Mononuclear cell (primary cell): ENCODE measurements around the gene CTNND2. TPM values are rescaled to one million over a fixed set of nuclear protein-coding genes. Genes with fewer than 3 reads are reported as not detected.

Source experiments
- H3K27me3 ChIP-seq: 2 replicates; pipeline ENCODE4 v1.6.0; 2011; ENCODE audit warnings: low read length, control low read depth; ENCODE audit not compliant: insufficient read depth
- H3K4me1 ChIP-seq: 2 replicates; pipeline ENCODE4 v1.5.1; 2011; ENCODE audit warnings: mild to moderate bottlenecking, low read length, control low read depth; ENCODE audit not compliant: insufficient read depth
- H3K4me3 ChIP-seq: 2 replicates; pipeline ENCODE4 v1.5.1; 2011; ENCODE audit warnings: mild to moderate bottlenecking, low read length, moderate library complexity
- H3K9me3 ChIP-seq: 2 replicates; pipeline ENCODE4 v1.5.1; 2011; ENCODE audit warnings: low read depth, mild to moderate bottlenecking, control low read depth, low read length
- total RNA-seq: library from RNA; depleted of rRNA; stranded (reverse); fragments of >200 nt; gene quantifications from one replicate; pipeline ENCODE4 v1.2.3, GENCODE V29; 2012

CTNND2 gene
- total RNA-seq, 1 donor = not detected

DNA sequence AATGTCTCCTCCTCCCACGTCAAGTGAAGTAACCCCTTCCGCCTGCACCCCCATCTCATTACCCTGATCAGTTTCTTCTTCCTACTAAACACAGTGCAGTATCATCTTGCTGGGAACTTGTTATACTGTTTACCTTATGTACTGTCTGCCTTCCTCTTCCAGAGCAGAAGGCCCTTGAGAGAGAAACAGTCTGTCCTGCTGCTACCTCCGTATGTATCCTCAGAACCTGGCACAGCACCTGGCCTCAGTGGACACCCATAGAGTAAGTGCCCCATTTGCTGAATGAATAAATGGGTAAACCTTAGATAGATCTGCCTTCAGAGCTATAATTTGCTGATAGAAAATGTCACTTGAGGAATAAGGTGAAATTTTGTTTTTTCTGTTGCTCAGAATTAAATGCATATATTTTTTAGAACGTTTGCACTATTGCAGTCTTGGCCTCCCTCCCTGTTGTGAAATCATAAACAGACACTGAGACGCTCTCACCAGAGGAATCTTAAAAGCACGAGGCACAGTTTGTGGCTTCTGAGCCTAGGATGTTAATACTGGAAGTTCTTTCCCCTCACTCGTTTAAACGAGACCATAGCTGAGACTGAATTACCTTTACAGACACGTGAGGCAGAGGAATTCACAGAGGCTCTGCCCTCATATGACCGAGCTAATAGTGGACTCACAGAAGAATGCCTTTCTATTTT is 920.1 kb downstream of the CTNND2 start:
- Histone ChIP-seq H3K9me3 (no peaks in the 10 kb centered on the region), H3K4me3 (no peak overlapping the region), H3K27me3 (no peaks in the 10 kb centered on the region), H3K4me1 (peaks cover 5% of the 10 kb centered on the region)

DNA sequence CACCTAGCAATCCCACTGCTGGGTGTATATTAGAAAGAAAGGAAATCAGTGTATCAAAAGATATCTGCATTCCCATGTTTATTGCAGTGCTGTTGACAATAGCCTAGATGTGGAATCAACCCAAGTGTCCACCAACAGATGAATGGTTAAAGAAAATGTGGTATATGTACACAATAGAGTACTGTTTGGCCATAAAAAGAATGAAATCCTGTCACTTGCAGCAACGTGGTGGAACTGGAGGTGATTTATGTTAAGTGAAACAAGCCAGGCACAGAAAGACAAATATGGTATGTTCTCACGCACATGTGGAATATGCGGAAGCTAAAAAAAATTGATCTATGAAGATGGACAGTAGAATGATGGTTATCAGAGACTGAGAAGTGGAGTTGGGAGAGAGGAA is 921.6 kb downstream of the CTNND2 start:
- Histone ChIP-seq H3K4me1 (no peaks in the 10 kb centered on the region), H3K4me3 (no peak overlapping the region), H3K9me3 (no peaks in the 10 kb centered on the region), H3K27me3 (no peaks in the 10 kb centered on the region)

DNA sequence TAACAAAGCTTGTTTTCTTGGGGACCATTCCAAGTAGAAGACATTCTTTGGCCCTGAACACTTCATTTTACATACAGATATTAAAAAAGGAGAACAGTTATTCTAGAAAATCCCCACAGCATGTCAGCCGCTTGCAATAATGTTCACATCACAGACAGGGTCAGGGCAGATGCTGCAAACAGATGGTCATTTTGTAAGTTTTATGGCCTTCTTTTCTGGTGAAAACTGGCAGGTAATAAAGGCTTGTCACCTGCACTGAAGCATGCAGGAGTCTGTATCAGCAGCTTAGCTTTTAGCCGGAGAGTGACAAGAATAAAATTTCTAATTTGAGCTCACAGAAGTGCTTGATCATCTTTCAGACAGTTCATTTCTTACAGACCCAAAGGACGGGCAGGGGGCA is 922.3 kb downstream of the CTNND2 start:
- Histone ChIP-seq H3K4me1 (peaks cover 4% of the 10 kb centered on the region), H3K4me3 (no peak overlapping the region), H3K27me3 (no peaks in the 10 kb centered on the region), H3K9me3 (no peaks in the 10 kb centered on the region)

DNA sequence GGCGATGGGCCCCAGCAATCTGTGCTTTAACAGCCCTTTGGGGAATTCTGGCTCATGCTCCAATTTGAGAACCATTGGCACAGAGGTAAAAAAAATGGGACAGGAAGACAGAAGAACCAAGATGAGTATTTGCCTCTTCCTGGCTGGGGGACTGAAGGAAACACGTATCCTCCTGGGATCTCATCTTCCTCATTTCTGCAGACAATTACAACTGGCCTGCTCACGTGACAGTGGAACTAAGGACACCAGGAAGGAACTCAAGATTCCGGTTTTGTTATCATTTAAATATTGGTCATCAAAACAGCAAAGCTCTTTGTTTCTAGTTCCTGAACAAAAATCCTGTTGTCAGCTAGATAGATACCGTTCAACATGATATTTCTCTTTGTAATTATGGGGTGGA is 927.2 kb downstream of the CTNND2 start:
- Histone ChIP-seq H3K4me1 (peaks cover 7% of the 10 kb centered on the region), H3K27me3 (no peaks in the 10 kb centered on the region), H3K9me3 (no peaks in the 10 kb centered on the region), H3K4me3 (no peak overlapping the region)

DNA sequence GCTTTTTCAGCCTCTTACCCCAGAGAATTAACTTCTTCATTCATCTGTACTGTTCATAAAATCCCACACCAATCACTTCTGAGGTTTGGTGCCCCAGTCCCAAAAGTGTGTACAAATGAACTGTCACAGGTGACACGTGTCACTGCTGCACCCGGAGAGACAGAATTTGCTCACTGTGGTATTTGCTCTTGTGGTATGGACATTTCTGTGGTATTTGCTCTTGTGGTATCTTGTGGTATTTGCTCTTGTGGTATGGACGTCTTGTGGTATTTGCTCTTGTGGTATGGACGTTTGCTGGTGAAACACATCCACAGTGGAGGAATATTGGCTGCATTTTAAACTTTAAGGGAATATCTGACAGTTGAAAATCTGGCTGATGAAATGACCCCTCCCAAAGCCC is 928.3 kb downstream of the CTNND2 start:
- H3K27me3 ChIP-seq = no peaks in the 10 kb centered on the region
- peaks cover 7% of the 10 kb centered on the region for H3K4me1 ChIP-seq
- no peaks in the 10 kb centered on the region for H3K9me3 ChIP-seq
- H3K4me3 ChIP-seq = no peak overlapping the region

DNA sequence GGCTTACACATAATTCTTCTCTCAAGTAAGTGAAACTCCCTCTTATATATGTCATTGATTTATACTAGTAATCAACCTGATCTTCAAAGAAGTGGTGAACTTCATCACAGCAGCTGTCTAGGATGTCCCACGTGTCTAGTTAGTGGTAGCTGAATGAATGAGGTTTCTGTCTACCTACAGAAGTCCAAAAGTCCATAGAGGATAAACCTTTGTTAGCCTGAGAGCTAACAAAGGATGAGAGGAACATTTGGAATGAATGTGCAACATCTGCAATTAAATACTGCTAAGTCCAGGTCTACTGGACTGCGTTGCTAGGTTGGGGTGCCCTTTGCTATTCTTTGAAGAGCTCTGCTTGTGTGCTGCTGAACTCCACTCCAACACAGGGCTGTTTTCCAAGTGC is 929.4 kb downstream of the CTNND2 start:
- Histone ChIP-seq H3K27me3 (no peaks in the 10 kb centered on the region), H3K4me3 (no peak overlapping the region), H3K4me1 (peaks cover 7% of the 10 kb centered on the region), H3K9me3 (no peaks in the 10 kb centered on the region)

DNA sequence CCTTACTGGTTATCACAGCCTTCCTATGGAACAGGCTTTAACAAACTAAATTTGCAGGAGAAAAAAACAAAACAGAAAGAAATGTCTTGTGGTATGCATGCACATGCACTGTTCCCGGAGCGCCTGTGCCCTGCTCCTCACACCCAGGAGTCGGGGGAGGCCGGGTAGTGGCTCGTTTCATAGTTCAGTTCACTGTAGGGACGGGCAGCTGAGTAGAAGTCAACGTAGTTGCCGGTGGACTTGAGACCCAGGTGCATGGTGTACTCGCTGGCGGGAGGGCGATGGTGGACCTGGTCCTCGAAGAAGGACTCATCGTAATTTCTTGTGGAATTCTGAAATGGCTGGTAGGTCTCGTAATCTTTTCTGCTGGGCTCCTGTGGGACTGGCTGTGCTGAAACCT is 930.9 kb downstream of the CTNND2 start:
- Histone ChIP-seq H3K9me3 (no peaks in the 10 kb centered on the region), H3K4me3 (no peak overlapping the region), H3K27me3 (no peaks in the 10 kb centered on the region), H3K4me1 (peaks cover 7% of the 10 kb centered on the region)

DNA sequence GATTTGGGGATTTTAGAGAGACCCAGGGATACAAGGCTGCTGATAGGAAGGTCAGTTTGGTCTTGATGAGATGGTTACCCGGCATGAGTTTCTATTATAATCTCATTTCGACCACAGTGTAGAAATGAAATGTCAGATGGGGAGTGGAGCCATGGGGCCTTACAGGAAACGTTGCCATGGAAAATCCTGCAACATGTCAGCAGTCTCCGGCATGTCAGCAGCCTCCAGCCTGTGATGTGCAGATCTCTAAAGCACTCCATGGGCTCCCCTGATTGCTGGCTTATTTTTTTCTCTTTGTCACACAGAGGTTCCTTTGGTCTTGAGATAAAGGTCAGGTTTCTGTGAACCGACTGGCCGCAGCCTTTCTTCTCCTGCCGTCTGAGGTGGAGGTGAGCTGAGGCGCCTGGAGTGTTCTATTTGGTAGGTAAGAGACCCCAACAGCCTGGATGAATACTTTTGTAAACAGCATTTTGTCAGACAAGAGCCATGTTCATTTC is 934.5 kb downstream of the CTNND2 start:
- no peaks in the 10 kb centered on the region for H3K9me3 ChIP-seq
- H3K27me3 ChIP-seq = no peaks in the 10 kb centered on the region
- H3K4me3 ChIP-seq = no peak overlapping the region
- no peaks in the 10 kb centered on the region for H3K4me1 ChIP-seq

DNA sequence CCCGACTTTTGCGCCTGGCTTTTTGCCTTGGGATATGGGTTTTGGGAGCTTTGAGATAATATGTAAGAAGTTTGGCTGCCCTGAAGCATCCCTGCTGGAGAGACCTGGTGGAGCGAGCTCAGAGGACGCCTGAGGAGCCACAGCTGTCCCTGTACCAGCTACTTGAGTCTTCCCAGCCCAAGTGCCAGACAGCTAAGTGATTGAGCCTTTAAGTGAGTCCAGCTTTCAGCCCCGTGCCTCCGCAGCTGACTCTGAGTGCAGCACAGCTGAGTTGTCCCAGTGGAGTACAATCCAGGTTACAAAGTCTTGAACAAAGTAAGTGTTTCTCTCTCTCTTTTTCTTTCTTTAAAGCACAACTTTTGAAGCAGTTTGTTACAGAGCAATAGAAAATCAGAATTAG is 939.4 kb downstream of the CTNND2 start:
- Histone ChIP-seq H3K4me1 (peaks cover 5% of the 10 kb centered on the region), H3K9me3 (no peaks in the 10 kb centered on the region), H3K27me3 (no peaks in the 10 kb centered on the region), H3K4me3 (no peak overlapping the region)

DNA sequence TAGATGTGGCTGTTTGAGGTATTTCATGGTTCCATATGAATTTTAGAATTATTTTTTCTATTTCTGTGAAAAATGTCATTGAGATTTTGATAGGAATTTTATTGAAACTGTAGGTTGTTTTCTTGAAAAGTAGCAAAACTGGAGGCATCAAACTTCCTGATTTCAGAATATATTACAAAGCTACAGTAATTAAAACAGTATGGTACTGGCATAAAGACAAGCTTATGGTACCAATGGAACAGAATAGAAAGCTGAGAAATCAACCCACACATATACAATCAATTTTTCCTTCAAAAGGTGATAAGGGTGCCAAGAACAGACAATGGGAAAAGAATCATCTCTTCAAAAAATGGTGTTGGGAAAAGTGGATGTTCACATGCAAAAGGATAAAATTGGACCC is 945.5 kb downstream of the CTNND2 start:
- Histone ChIP-seq H3K4me3 (no peak overlapping the region), H3K4me1 (peaks cover 5% of the 10 kb centered on the region), H3K9me3 (no peaks in the 10 kb centered on the region), H3K27me3 (no peaks in the 10 kb centered on the region)

DNA sequence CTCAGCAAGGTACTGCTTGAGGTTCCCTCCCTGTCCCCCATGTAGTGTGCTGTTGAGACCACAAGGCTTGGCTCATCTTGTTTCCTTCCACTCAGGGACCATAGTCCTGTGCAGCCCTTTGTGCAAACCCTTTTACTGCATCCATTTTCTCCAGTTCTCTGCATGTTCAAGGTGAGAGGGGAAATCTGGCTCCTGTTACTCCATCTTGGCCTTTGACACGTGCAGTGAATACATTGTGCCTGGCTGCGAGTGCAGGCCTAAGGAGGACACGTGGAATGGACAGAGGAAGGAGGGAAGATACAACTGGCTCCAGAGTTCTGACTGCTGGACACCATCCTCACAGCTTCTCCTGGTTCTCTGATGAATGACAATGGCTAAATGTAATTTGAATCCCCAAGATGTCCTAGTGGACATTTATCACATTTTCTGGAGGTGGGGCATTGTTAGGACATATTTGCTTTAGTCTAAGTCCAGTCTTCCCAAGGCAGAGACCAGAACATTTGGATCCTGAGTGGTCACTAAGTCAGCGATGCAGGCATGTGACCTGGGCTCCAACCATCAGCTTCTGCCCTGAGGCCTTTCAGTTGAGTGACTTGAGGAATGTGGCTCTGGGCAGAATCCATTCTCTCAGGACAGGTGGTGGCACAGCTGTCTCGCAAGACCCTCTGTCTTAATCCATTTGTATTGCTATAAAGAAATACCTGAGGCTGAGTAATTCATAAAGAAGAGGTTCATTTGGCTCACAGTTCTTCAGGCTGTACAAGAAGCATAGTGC is 954.2 kb downstream of the CTNND2 start:
- H3K9me3 ChIP-seq = no peaks in the 10 kb centered on the region
- H3K4me1 ChIP-seq = no peaks in the 10 kb centered on the region

DNA sequence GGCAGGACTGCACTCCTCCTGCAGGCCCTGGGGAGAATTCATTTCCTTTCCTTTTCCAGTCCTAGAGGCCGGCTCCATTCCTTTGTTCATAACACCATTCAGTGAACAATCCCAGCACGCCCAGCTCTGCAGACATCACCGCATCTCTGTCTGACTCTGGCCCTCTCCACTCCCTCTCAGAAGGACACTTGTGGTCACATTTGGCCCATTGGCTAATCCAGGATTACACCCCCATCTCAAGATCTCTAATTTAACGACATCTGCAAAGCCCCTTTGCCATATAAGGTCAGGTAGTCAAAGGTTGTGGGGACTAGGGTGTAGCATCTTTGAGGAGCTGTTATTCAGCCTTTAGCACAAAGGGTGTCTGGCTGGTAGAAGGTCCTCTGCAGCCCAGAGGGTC is 958.2 kb downstream of the CTNND2 start:
- H3K4me1 ChIP-seq = no peaks in the 10 kb centered on the region
- H3K27me3 ChIP-seq = no peaks in the 10 kb centered on the region
- no peak overlapping the region for H3K4me3 ChIP-seq
- no peaks in the 10 kb centered on the region for H3K9me3 ChIP-seq

More for the DNA sequence above, 954.2 kb downstream of the CTNND2 start:
- Histone ChIP-seq H3K27me3 (no peaks in the 10 kb centered on the region), H3K4me3 (no peak overlapping the region)

DNA sequence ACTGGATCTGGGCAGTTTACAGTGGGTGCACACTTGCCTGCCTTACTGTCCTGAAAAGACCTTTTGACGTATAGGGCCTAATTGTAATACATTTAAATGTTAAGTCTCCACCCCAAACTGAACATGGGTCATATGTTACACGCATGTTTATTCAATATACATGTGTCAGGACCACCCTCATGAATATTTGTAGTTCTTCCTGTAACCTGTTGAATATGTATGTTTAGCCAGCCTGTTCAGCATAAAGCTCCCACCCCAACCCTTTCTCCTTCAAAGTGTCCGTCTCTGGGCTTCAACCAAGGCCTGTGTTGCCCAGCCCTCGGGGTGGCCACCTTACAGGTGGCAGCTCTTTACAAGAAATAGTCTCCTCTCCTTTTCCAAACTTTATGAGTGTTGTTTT is 962.3 kb downstream of the CTNND2 start:
- no peaks in the 10 kb centered on the region for H3K27me3 ChIP-seq
- H3K9me3 ChIP-seq = no peaks in the 10 kb centered on the region
- no peak overlapping the region for H3K4me3 ChIP-seq
- no peaks in the 10 kb centered on the region for H3K4me1 ChIP-seq

DNA sequence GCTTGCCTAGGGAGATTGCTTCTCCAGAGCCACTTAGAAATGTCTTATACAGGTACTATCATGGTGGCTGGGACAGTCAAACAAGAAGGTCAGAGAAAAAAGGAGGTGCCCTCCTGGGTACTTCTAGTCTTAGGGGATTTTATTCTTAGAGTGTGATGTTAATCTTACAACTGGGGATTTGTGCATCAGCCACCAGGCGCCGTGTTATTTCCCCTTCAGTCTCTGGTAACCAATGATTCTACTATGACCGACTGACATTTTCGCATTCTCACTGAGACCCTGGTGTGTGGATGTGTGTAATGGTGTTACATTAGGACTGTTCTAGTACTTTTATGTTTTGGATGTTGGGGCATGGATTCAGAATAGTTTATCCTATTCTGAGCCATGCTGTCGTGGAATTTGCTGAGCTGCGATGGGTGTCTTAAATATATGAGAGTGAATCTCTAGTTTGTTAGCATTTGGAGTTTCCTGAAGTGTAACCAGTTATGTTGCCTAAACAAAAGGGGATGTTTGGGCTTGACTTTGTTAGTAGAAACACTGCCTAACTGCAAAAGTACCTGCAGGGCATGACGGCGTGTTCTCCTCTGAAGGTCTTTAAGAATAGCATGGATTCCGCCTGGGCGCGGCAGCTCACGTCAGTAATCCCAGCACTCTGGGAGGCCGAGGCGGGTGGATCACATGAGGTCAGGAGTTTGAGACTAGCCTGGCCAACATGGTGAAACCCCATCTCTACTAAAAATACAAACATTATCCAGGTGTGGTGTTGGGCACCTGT is 968.0 kb downstream of the CTNND2 start:
- Histone ChIP-seq H3K4me1 (no peaks in the 10 kb centered on the region), H3K9me3 (no peaks in the 10 kb centered on the region), H3K4me3 (no peak overlapping the region), H3K27me3 (no peaks in the 10 kb centered on the region)

DNA sequence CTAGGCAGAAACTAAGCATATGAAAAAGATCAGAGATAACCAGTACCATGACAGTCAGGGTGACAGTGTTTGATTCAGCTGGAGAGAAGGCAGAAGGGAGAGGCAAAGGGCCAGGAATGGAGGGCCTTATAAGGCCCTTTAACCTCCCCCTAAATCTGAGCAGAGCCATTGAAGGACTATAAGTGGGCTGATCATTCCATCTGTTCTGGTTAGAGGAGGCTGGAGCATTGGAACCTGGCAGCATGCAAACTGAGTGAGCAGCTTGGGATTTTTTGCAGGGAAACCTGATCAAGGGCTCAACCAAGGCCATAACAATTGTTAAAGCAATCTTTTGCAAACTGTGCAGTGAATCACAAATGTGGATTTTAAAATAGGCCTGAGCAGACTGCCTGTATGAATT is 968.7 kb downstream of the CTNND2 start:
- Histone ChIP-seq H3K9me3 (no peaks in the 10 kb centered on the region), H3K4me3 (no peak overlapping the region), H3K27me3 (no peaks in the 10 kb centered on the region), H3K4me1 (no peaks in the 10 kb centered on the region)
